GM19372 (cell line): ENCODE results near the gene SOD3.

Experiments
- ATAC-seq: cut with Tn5 transposase; IDR thresholded peaks from one replicate; pipeline ENCODE4 v1.9.1; 2021; ENCODE audit warnings: mild to moderate bottlenecking, low read depth, moderate library complexity; ENCODE audit not compliant: unreplicated experiment

SOD3 gene

GRCh38 chr4:24775032-24775605, 20.3 kb upstream of the SOD3 start:
- no peak for ATAC-seq

- ATAC-seq, result no peak
Measured at GRCh38 chr4:24775750-24776149, 19.6 kb upstream of the SOD3 start.

- no peak for ATAC-seq
Measured at GRCh38 chr4:24777536-24778463, 17.6 kb upstream of the SOD3 start.

- ATAC-seq, result no peak
Measured at GRCh38 chr4:24778464-24779225, 16.7 kb upstream of the SOD3 start.

- ATAC-seq, result no peak
Measured at GRCh38 chr4:24780936-24781495, 14.4 kb upstream of the SOD3 start.

GRCh38 chr4:24781999-24782745, 13.2 kb upstream of the SOD3 start:
- no peak for ATAC-seq

GRCh38 chr4:24783506-24783905, 11.9 kb upstream of the SOD3 start:
- no peak for ATAC-seq

- ATAC-seq, result no peak
Measured at GRCh38 chr4:24791043-24791442, 4.3 kb upstream of the SOD3 start.

GRCh38 chr4:24792552-24792951, 2.8 kb upstream of the SOD3 start:
- no peak for ATAC-seq

GRCh38 chr4:24793219-24794005, 2.0 kb upstream of the SOD3 start:
- no peak for ATAC-seq

- no peak for ATAC-seq
Measured at GRCh38 chr4:24794051-24794450, 1.3 kb upstream of the SOD3 start.

- ATAC-seq, result no peak
Measured at GRCh38 chr4:24794480-24794879, 893 bp upstream of the SOD3 start.

- ATAC-seq, result no peak
Measured at GRCh38 chr4:24795666-24796381, 451 bp downstream of the SOD3 start.

GRCh38 chr4:24796620-24797019, 1.2 kb downstream of the SOD3 start:
- no peak for ATAC-seq

GRCh38 chr4:24798036-24798610, 2.8 kb downstream of the SOD3 start:
- no peak for ATAC-seq

GRCh38 chr4:24799196-24799543, 3.8 kb downstream of the SOD3 start:
- no peak for ATAC-seq

GRCh38 chr4:24799544-24800324, 4.4 kb downstream of the SOD3 start:
- no peak for ATAC-seq
